A172 (cell line): ENCODE measurements around the gene ZNF763. TPM values are rescaled to one million over a fixed set of nuclear protein-coding genes. Genes with fewer than 3 reads are reported as not detected.
"Not testable (repeated sequence)": the region's sequence is repeated elsewhere in the genome, so short reads cannot be mapped to it uniquely, and the experiment has no call there.

Source experiments
- DNase-seq: peaks from one replicate; pipeline ENCODE4 v3.0.0-alpha.2; 2015; ENCODE audit warnings: low spot score
- total RNA-seq: library from RNA; depleted of rRNA; stranded (reverse); fragments of >200 nt; shearing (Covaris generic); gene quantifications from 2 replicates; pipeline ENCODE4 v1.2.3, GENCODE V29; 2014; rRNA removed

The ZNF763 gene
- 1.1 TPM in 1 of 2 replicates, not detected in the other for total RNA-seq

- DNase-seq: no peak
These were observed at the start of gene ZNF763 for GRCh38 chr19:11964858-11965645. Gene ZNF763, plus strand, starts transcription at chr19:11965040. Its CDS starts 169 bp downstream, at chr19:11965209.

- DNase-seq: no peak
These were observed 42.9 kb upstream of the ZNF763 start for GRCh38 chr19:11921852-11922495.

- DNase-seq: peak; percentile 95
These were observed 39.8 kb upstream of the ZNF763 start, which contains the start of gene ZNF700 for GRCh38 chr19:11924886-11925650. Gene ZNF700, plus strand, starts transcription at chr19:11925107. Its CDS starts 104 bp downstream, at chr19:11925211.

- not testable (repeated sequence) for DNase-seq
These were observed 39.1 kb upstream of the ZNF763 start for GRCh38 chr19:11925651-11926187.

GRCh38 chr19:11927227-11927626, 37.6 kb upstream of the ZNF763 start:
- DNase-seq: no peak

GRCh38 chr19:11931051-11931450, 33.8 kb upstream of the ZNF763 start:
- no peak for DNase-seq

GRCh38 chr19:11931513-11931912, 33.3 kb upstream of the ZNF763 start:
- DNase-seq: no peak

- DNase-seq: not testable (repeated sequence)
These were observed 29.0 kb upstream of the ZNF763 start for GRCh38 chr19:11935829-11936228.

- DNase-seq: not testable (repeated sequence)
These were observed 26.5 kb upstream of the ZNF763 start for GRCh38 chr19:11938383-11938782.

- not testable (repeated sequence) for DNase-seq
These were observed 23.4 kb upstream of the ZNF763 start for GRCh38 chr19:11941361-11941887.

GRCh38 chr19:11942008-11942842, 22.6 kb upstream of the ZNF763 start:
- no peak for DNase-seq

- DNase-seq: no peak
These were observed 22.1 kb upstream of the ZNF763 start for GRCh38 chr19:11942843-11943108.

- DNase-seq: no peak
These were observed 20.2 kb upstream of the ZNF763 start for GRCh38 chr19:11944656-11945055.

- no peak for DNase-seq
These were observed 16.2 kb upstream of the ZNF763 start for GRCh38 chr19:11948646-11949045.

- peak; percentile 9 for DNase-seq
These were observed 15.6 kb upstream of the ZNF763 start for GRCh38 chr19:11949201-11949600.

- not testable (repeated sequence) for DNase-seq
These were observed 15.2 kb upstream of the ZNF763 start for GRCh38 chr19:11949614-11950080.

GRCh38 chr19:11950312-11950711, 14.5 kb upstream of the ZNF763 start:
- DNase-seq: no peak

GRCh38 chr19:11963566-11964355, 1.1 kb upstream of the ZNF763 start:
- DNase-seq: no peak

GRCh38 chr19:11964496-11964857, 363 bp upstream of the ZNF763 start:
- no peak for DNase-seq

GRCh38 chr19:11970174-11970573, 5.3 kb downstream of the ZNF763 start:
- DNase-seq: no peak
